OCI-LY1 (cell line): Measurements from ENCODE around the gene BIN2.

Source experiments
- H2AFZ ChIP-seq: fragments of 200-600 bp; sonication (generic), shearing (Covaris generic); 2 replicates; pipeline ENCODE4 v1.6.0; 2014; ENCODE audit warnings: antibody characterized with exemption, mild to moderate bottlenecking, low read length
- H3F3A ChIP-seq: fragments of 200-600 bp; sonication (generic), shearing (Covaris generic); 2 replicates; pipeline ENCODE4 v1.6.0; 2014; ENCODE audit warnings: mild to moderate bottlenecking, antibody characterized with exemption, low read length, moderate library complexity; ENCODE audit not compliant: insufficient read depth
- H3K27ac ChIP-seq: fragments of 200-600 bp; sonication (generic); 2 replicates; pipeline ENCODE4 v1.5.1; 2014; ENCODE audit warnings: low read length, mixed run types, mild to moderate bottlenecking, low read depth; ENCODE audit not compliant: poor library complexity, severe bottlenecking
- H3K27me3 ChIP-seq: fragments of 200-600 bp; sonication (generic); 2 replicates; pipeline ENCODE4 v1.6.0; 2014; ENCODE audit warnings: antibody characterized with exemption, mild to moderate bottlenecking, low read length, moderate library complexity; ENCODE audit not compliant: insufficient read depth
- H3K36me3 ChIP-seq: fragments of 200-600 bp; sonication (generic); 2 replicates; pipeline ENCODE4 v1.6.1; 2014; ENCODE audit warnings: mild to moderate bottlenecking, antibody characterized with exemption, low read length, moderate library complexity, mixed read lengths; ENCODE audit not compliant: insufficient read depth
- H3K4me1 ChIP-seq: fragments of 200-600 bp; sonication (generic); 2 replicates; pipeline ENCODE4 v1.5.1; 2014; ENCODE audit warnings: mild to moderate bottlenecking, low read length, moderate library complexity; ENCODE audit not compliant: insufficient read depth, severe bottlenecking
- H3K4me2 ChIP-seq: fragments of 200-600 bp; sonication (generic), shearing (Covaris generic); 2 replicates; pipeline ENCODE4 v1.6.1; 2014; ENCODE audit warnings: low read length
- H3K4me3 ChIP-seq: fragments of 200-600 bp; sonication (generic); 2 replicates; pipeline ENCODE4 v1.5.1; 2014; ENCODE audit warnings: low read length, low read depth, mild to moderate bottlenecking, mixed read lengths; ENCODE audit not compliant: poor library complexity, severe bottlenecking
- H3K79me2 ChIP-seq: fragments of 200-600 bp; shearing (Covaris generic); 2 replicates; pipeline ENCODE4 v1.6.1; 2016; ENCODE audit warnings: mixed run types, low read length, mixed read lengths; ENCODE audit not compliant: insufficient read depth
- H3K9ac ChIP-seq: fragments of 200-600 bp; sonication (generic), shearing (Covaris generic); 2 replicates; pipeline ENCODE4 v1.6.1; 2014; ENCODE audit warnings: mild to moderate bottlenecking, low read length, mixed read lengths
- H3K9me2 ChIP-seq: fragments of 200-600 bp; sonication (generic), shearing (Covaris generic); 2 replicates; pipeline ENCODE4 v1.6.1; 2014; ENCODE audit warnings: low read depth, mild to moderate bottlenecking, low read length, mixed read lengths
- H3K9me3 ChIP-seq: fragments of 200-600 bp; shearing (Covaris generic); 2 replicates; pipeline ENCODE4 v1.6.1; 2014; ENCODE audit warnings: low read length, mixed read lengths
- H4K20me1 ChIP-seq: fragments of 200-600 bp; sonication (generic), shearing (Covaris generic); 2 replicates; pipeline ENCODE4 v1.6.0; 2016; ENCODE audit warnings: mild to moderate bottlenecking, low read length; ENCODE audit not compliant: insufficient read depth
- CTCF ChIP-seq: fragments of 200-600 bp; sonication (generic), shearing (Covaris generic); IDR thresholded peaks from 2 replicates; pipeline ENCODE4 v1.5.1; 2017; ENCODE audit warnings: mild to moderate bottlenecking, antibody characterized with exemption, low read length, moderate library complexity, mixed read lengths
- EZH2 ChIP-seq: fragments of 200-600 bp; sonication (generic), shearing (Covaris generic); IDR thresholded peaks from 2 replicates; pipeline ENCODE4 v1.8.0; 2017; ENCODE audit warnings: borderline replicate concordance, mixed run types, mild to moderate bottlenecking, antibody characterized with exemption, low read length, moderate library complexity, mixed read lengths

The BIN2 gene

GRCh38 chr12:51234530-51234929 is 89.4 kb downstream of the BIN2 start:
- Histone ChIP-seq H2AFZ (no peak overlapping the region), H3K4me3 (no peak overlapping the region), H3K9me3 (0 out of 2 replicates have a peak, but pooled peaks cover 2% of the 10 kb centered on the region), H3F3A (no peaks in the 10 kb centered on the region), H3K36me3 (no peaks in the 10 kb centered on the region), H3K27me3 (no peaks in the 10 kb centered on the region), H3K27ac (no peak overlapping the region), H4K20me1 (no peaks in the 10 kb centered on the region), H3K4me2 (no peak overlapping the region), H3K4me1 (peaks cover 7% of the 10 kb centered on the region), H3K9ac (no peak overlapping the region), H3K79me2 (no peaks in the 10 kb centered on the region), H3K9me2 (no peaks in the 10 kb centered on the region)
- TF ChIP-seq CTCF (no peak), EZH2 (no peak)

- H3K4me2 ChIP-seq: no peak overlapping the region
- no peaks in the 10 kb centered on the region for H4K20me1 ChIP-seq
- H3K4me1 ChIP-seq: no peaks in the 10 kb centered on the region
- no peaks in the 10 kb centered on the region for H3K27me3 ChIP-seq
- H3K79me2 ChIP-seq: no peaks in the 10 kb centered on the region
- H3F3A ChIP-seq: no peaks in the 10 kb centered on the region
- H3K9ac ChIP-seq: no peak overlapping the region
- 0 out of 2 replicates have a peak, but pooled peaks cover 2% of the 10 kb centered on the region for H3K9me3 ChIP-seq
- no peak overlapping the region for H3K4me3 ChIP-seq
- H3K36me3 ChIP-seq: no peaks in the 10 kb centered on the region
- no peak overlapping the region for H3K27ac ChIP-seq
- H3K9me2 ChIP-seq: no peaks in the 10 kb centered on the region
- TF ChIP-seq CTCF: no peak
- no peak for TF ChIP-seq EZH2
- no peak overlapping the region for H2AFZ ChIP-seq
These were observed 91.3 kb downstream of the BIN2 start for GRCh38 chr12:51232642-51233041.
